Fibroblast of peridontal ligament (primary cell): ENCODE results near the gene ALKAL2.

ENCODE experiments used
- DNase-seq: peaks from one replicate; pipeline ENCODE4 v3.0.0-alpha.2; 2010; ENCODE audit errors: extremely low read depth

ALKAL2 gene

GRCh38 chr2:246489-247144, 41.3 kb downstream of the ALKAL2 start:
- peak; percentile 81 for DNase-seq

GRCh38 chr2:244547-244946, 43.3 kb downstream of the ALKAL2 start:
- DNase-seq: no peak

GRCh38 chr2:238869-239268, 49.0 kb downstream of the ALKAL2 start:
- no peak for DNase-seq

GRCh38 chr2:238431-238830, 49.5 kb downstream of the ALKAL2 start:
- no peak for DNase-seq

GRCh38 chr2:237878-238277, 50.0 kb downstream of the ALKAL2 start:
- no peak for DNase-seq

GRCh38 chr2:236993-237539, 50.8 kb downstream of the ALKAL2 start:
- DNase-seq: no peak

- no peak for DNase-seq
Measured at GRCh38 chr2:234421-234820, 53.5 kb downstream of the ALKAL2 start.

GRCh38 chr2:233030-233429, 54.9 kb downstream of the ALKAL2 start:
- no peak for DNase-seq

GRCh38 chr2:231521-232185, 56.2 kb downstream of the ALKAL2 start:
- no peak for DNase-seq
